ENCODE data around the gene KDM3B. TPM values are rescaled to one million over a fixed set of nuclear protein-coding genes. Genes with fewer than 3 reads are reported as not detected.

Gene KDM3B
- total and polyA plus RNA-seq, 9 of the 15 experiments (the other 6 are each of a cell fraction or from before 2014, with no cell fraction given), result 13.8 to 62.8 (median 41.9) TPM

- TF ChIP-seq, protein P1, sequence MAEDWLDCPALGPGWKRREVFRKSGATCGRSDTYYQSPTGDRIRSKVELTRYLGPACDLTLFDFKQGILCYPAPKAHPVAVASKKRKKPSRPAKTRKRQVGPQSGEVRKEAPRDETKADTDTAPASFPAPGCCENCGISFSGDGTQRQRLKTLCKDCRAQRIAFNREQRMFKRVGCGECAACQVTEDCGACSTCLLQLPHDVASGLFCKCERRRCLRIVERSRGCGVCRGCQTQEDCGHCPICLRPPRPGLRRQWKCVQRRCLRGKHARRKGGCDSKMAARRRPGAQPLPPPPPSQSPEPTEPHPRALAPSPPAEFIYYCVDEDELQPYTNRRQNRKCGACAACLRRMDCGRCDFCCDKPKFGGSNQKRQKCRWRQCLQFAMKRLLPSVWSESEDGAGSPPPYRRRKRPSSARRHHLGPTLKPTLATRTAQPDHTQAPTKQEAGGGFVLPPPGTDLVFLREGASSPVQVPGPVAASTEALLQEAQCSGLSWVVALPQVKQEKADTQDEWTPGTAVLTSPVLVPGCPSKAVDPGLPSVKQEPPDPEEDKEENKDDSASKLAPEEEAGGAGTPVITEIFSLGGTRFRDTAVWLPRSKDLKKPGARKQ (CRISPR knock-in tag; IDR thresholded peaks at IDR 0.05), result no peak
- TF ChIP-seq DNMT1 (IDR thresholded peaks at IDR 0.05), result no peak
- no peak for TF ChIP-seq ZBTB34 (CRISPR knock-in tag; IDR thresholded peaks at IDR 0.05)
- TF ChIP-seq C11orf30 (IDR thresholded peaks at IDR 0.05; ENCODE audit: low read depth), result no peak
- TF ChIP-seq GABPA (tag; conservative IDR thresholded peaks at IDR 0.05; ENCODE audit: low read depth), result no peak
- no peak for TF ChIP-seq ZNF507 (tag; conservative IDR thresholded peaks at IDR 0.05)
- no peak for TF ChIP-seq SNIP1 (IDR thresholded peaks at IDR 0.05; ENCODE audit: low read depth)
- TF ChIP-seq TAF9B (IDR thresholded peaks at IDR 0.05; ENCODE audit: partially characterized antibody), result no peak
- no peak for TF ChIP-seq SMARCE1 (IDR thresholded peaks at IDR 0.05)
- TF ChIP-seq TRIM24 (IDR thresholded peaks at IDR 0.05), result no peak
- TF ChIP-seq HOXB6 (CRISPR knock-in tag; IDR thresholded peaks at IDR 0.05; ENCODE audit: borderline replicate concordance), result no peak
- TF ChIP-seq TEAD1 (CRISPR knock-in tag; IDR thresholded peaks at IDR 0.05), result peak in 1 of 2 experiments; percentile 48; a peak in 1 of 4 replicates
- no peak for TF ChIP-seq ILF3 (IDR thresholded peaks at IDR 0.05; ENCODE audit: borderline replicate concordance)
- TF ChIP-seq ZNF41 (CRISPR knock-in tag; conservative IDR thresholded peaks at IDR 0.05), result no peak
- no peak for TF ChIP-seq SLC30A9 (CRISPR knock-in tag; IDR thresholded peaks at IDR 0.05)
- TF ChIP-seq FOXA1 (IDR thresholded peaks at IDR 0.05; ENCODE audit: borderline replicate concordance), result no peak
- no peak for TF ChIP-seq ZNF197 (CRISPR knock-in tag; IDR thresholded peaks at IDR 0.05; ENCODE audit: low read depth)
- TF ChIP-seq SP1 (CRISPR knock-in tag; IDR thresholded peaks at IDR 0.05), result peak; percentile 11; the same call in 1 of the 2 replicates
- TF ChIP-seq NELFE (IDR thresholded peaks at IDR 0.05; ENCODE audit: insufficient read depth, insufficient read length), result no peak
- TF ChIP-seq ARHGAP35 (IDR thresholded peaks at IDR 0.05; ENCODE audit: partially characterized antibody), result peak; percentile 1
- TF ChIP-seq, protein P2, sequence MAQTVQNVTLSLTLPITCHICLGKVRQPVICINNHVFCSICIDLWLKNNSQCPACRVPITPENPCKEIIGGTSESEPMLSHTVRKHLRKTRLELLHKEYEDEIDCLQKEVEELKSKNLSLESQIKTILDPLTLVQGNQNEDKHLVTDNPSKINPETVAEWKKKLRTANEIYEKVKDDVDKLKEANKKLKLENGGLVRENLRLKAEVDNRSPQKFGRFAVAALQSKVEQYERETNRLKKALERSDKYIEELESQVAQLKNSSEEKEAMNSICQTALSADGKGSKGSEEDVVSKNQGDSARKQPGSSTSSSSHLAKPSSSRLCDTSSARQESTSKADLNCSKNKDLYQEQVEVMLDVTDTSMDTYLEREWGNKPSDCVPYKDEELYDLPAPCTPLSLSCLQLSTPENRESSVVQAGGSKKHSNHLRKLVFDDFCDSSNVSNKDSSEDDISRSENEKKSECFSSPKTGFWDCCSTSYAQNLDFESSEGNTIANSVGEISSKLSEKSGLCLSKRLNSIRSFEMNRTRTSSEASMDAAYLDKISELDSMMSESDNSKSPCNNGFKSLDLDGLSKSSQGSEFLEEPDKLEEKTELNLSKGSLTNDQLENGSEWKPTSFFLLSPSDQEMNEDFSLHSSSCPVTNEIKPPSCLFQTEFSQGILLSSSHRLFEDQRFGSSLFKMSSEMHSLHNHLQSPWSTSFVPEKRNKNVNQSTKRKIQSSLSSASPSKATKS (CRISPR knock-in tag; IDR thresholded peaks at IDR 0.05), result no peak
- no peak for TF ChIP-seq ZFP1 (CRISPR knock-in tag; IDR thresholded peaks at IDR 0.05)
- TF ChIP-seq, protein P3, sequence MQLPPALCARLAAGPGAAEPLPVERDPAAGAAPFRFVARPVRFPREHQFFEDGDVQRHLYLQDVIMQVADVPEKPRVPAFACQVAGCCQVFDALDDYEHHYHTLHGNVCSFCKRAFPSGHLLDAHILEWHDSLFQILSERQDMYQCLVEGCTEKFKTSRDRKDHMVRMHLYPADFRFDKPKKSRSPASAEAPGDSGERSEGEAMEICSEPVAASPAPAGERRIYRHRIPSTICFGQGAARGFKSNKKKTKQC (CRISPR knock-in tag; IDR thresholded peaks at IDR 0.05), result peak; percentile 68
- TF ChIP-seq NFE2 (IDR thresholded peaks at IDR 0.05; ENCODE audit: low read depth), result no peak
- peak; percentile 92; the same call in 1 of the 2 replicates for TF ChIP-seq KAT7 (CRISPR knock-in tag; IDR thresholded peaks at IDR 0.05; ENCODE audit: borderline replicate concordance)
Observed at GRCh38 chr5:138466900-138467710, 114.6 kb downstream of the KDM3B start (continued).
